Activated T-cell treated with anti-CD3 and anti-CD28 coated beads for 1 hour (primary cell): ENCODE measurements around the gene USP21.

Source experiments
- DNase-seq: peaks from one replicate; pipeline ENCODE4 v3.0.0-alpha.2; 2020; ENCODE audit warnings: low read depth

USP21 gene

GRCh38 chr1:161171191-161171590, 11.9 kb downstream of the USP21 start:
- DNase-seq: no peak

- DNase-seq: no peak
Measured at GRCh38 chr1:161171696-161172095, 12.4 kb downstream of the USP21 start.

GRCh38 chr1:161172349-161172748, 13.0 kb downstream of the USP21 start:
- no peak for DNase-seq

GRCh38 chr1:161172776-161173376, 13.6 kb downstream of the USP21 start:
- DNase-seq: no peak

GRCh38 chr1:161173711-161174110, 14.4 kb downstream of the USP21 start:
- DNase-seq: no peak

GRCh38 chr1:161174911-161175310, 15.6 kb downstream of the USP21 start:
- DNase-seq: no peak

GRCh38 chr1:161175771-161176453, 16.6 kb downstream of the USP21 start:
- DNase-seq: no peak

- DNase-seq: no peak
Measured at GRCh38 chr1:161176468-161177111, 17.3 kb downstream of the USP21 start.

GRCh38 chr1:161177112-161177935, 18.0 kb downstream of the USP21 start, which contains the start of gene B4GALT3:
Gene B4GALT3 (minus strand): TSS chr1:161177507. CDS start chr1:161176060, 1,447 bp downstream.
- peak; percentile 93 for DNase-seq

- no peak for DNase-seq
Measured at GRCh38 chr1:161177936-161178244, 18.6 kb downstream of the USP21 start.

GRCh38 chr1:161179698-161180097, 20.4 kb downstream of the USP21 start:
- DNase-seq: no peak

- DNase-seq: no peak
Measured at GRCh38 chr1:161180639-161181038, 21.3 kb downstream of the USP21 start.

GRCh38 chr1:161182214-161182613, 22.9 kb downstream of the USP21 start:
- DNase-seq: peak; percentile 41

- peak; percentile 62 for DNase-seq
Measured at GRCh38 chr1:161185282-161185682, 26.0 kb downstream of the USP21 start.

- DNase-seq: no peak
Measured at GRCh38 chr1:161185732-161186311, 26.5 kb downstream of the USP21 start.

GRCh38 chr1:161187311-161187710, 28.0 kb downstream of the USP21 start:
- DNase-seq: no peak

GRCh38 chr1:161188381-161188780, 29.1 kb downstream of the USP21 start:
- DNase-seq: no peak

- no peak for DNase-seq
Measured at GRCh38 chr1:161189036-161189435, 29.7 kb downstream of the USP21 start.

- no peak for DNase-seq
Measured at GRCh38 chr1:161190962-161191521, 31.7 kb downstream of the USP21 start.

GRCh38 chr1:161191971-161192370, 32.7 kb downstream of the USP21 start:
- DNase-seq: no peak

- peak; percentile 56 for DNase-seq
Measured at GRCh38 chr1:161192476-161193465, 33.5 kb downstream of the USP21 start.
